HepG2 (cell line): Measurements from ENCODE around the gene UCKL1. TPM values are rescaled to one million over a fixed set of nuclear protein-coding genes. Genes with fewer than 3 reads are reported as not detected.

Experiments
- ADNP ChIP-seq: sonication (generic); formaldehyde crosslinking; IDR thresholded peaks from 2 replicates; pipeline ENCODE4 v1.4.0; 2020; ENCODE audit warnings: missing genetic modification reagents
- CCDC6 ChIP-seq: sonication (generic); formaldehyde crosslinking; IDR thresholded peaks from 2 replicates; pipeline ENCODE4 v1.8.1; 2022; ENCODE audit warnings: mild to moderate bottlenecking, missing genetic modification reagents, moderate library complexity
- CHCHD3 ChIP-seq: sonication (generic); formaldehyde crosslinking; IDR thresholded peaks from 2 replicates; pipeline ENCODE4 v1.8.0; 2022; ENCODE audit warnings: mild to moderate bottlenecking, missing genetic modification reagents, moderate library complexity
- DR1 ChIP-seq: sonication (generic); formaldehyde crosslinking; IDR thresholded peaks from 2 replicates; pipeline ENCODE4 v1.8.0; 2021; ENCODE audit warnings: mild to moderate bottlenecking, missing genetic modification reagents, inconsistent platforms
- HCFC1 ChIP-seq: fragments of 150-350 bp; IDR thresholded peaks from 2 replicates; pipeline ENCODE4 v1.6.1; 2014; ENCODE audit warnings: low read depth, low read length
- KLF11 ChIP-seq: IDR thresholded peaks from 2 replicates; pipeline ENCODE4 v1.6.1; 2016; ENCODE audit warnings: missing compliant biosample characterization
- MBD4 ChIP-seq: IDR thresholded peaks from 2 replicates; pipeline ENCODE4 v1.6.1; 2012; ENCODE audit warnings: low read length, inconsistent platforms, borderline replicate concordance
- MED8 ChIP-seq: sonication (generic); formaldehyde crosslinking; IDR thresholded peaks from 2 replicates; pipeline ENCODE4 v1.8.1; 2023; ENCODE audit warnings: mild to moderate bottlenecking, missing genetic modification reagents; ENCODE audit not compliant: insufficient replicate concordance
- MIER3 ChIP-seq: IDR thresholded peaks from 2 replicates; pipeline ENCODE4 v1.6.1; 2016; ENCODE audit warnings: missing compliant biosample characterization, borderline replicate concordance
- NFYC ChIP-seq: IDR thresholded peaks from 2 replicates; pipeline ENCODE4 v1.6.1; 2016; ENCODE audit warnings: missing genetic modification reagents, missing compliant biosample characterization
- PITX1 ChIP-seq: sonication (generic); formaldehyde crosslinking; IDR thresholded peaks from 2 replicates; pipeline ENCODE4 v1.5.1; 2020; ENCODE audit warnings: mild to moderate bottlenecking, missing genetic modification reagents
- POGZ ChIP-seq: sonication (generic); formaldehyde crosslinking; IDR thresholded peaks from 2 replicates; pipeline ENCODE4 v1.4.0; 2020; ENCODE audit warnings: mild to moderate bottlenecking, missing genetic modification reagents
- SP5 ChIP-seq: IDR thresholded peaks from 2 replicates; pipeline ENCODE4 v1.6.1; 2016; ENCODE audit warnings: low read depth, borderline replicate concordance
- TAF1 ChIP-seq: sonication (generic); formaldehyde crosslinking; IDR thresholded peaks from 2 replicates; pipeline ENCODE4 v1.4.0; 2020; ENCODE audit warnings: missing genetic modification reagents
- TP53 ChIP-seq: sonication (generic); formaldehyde crosslinking; conservative IDR thresholded peaks from 2 replicates; pipeline ENCODE4 v1.4.0; 2020; ENCODE audit warnings: missing genetic modification reagents
- ZFP41 ChIP-seq: sonication (generic); formaldehyde crosslinking; IDR thresholded peaks from 2 replicates; pipeline ENCODE4 v1.4.0; 2020; ENCODE audit warnings: mild to moderate bottlenecking, missing genetic modification reagents, borderline replicate concordance
- ZKSCAN8 ChIP-seq: IDR thresholded peaks from 2 replicates; pipeline ENCODE4 v1.6.1; 2016; ENCODE audit warnings: borderline replicate concordance, missing genetic modification reagents, missing compliant biosample characterization
- ZNF235 ChIP-seq: sonication (generic); formaldehyde crosslinking; IDR thresholded peaks from 2 replicates; pipeline ENCODE4 v1.8.1; 2023; ENCODE audit warnings: mild to moderate bottlenecking, missing genetic modification reagents, borderline replicate concordance
- ZNF468 ChIP-seq: sonication (generic); formaldehyde crosslinking; IDR thresholded peaks from 2 replicates; pipeline ENCODE4 v1.8.0; 2022; ENCODE audit warnings: mild to moderate bottlenecking, moderate library complexity, missing genetic modification reagents
- ZNF672 ChIP-seq: sonication (generic); formaldehyde crosslinking; IDR thresholded peaks from 2 replicates; pipeline ENCODE4 v1.8.1; 2022; ENCODE audit warnings: missing genetic modification reagents
- ZNF850 ChIP-seq: sonication (generic); formaldehyde crosslinking; conservative IDR thresholded peaks from 2 replicates; pipeline ENCODE4 v1.9.0; 2021; ENCODE audit warnings: mild to moderate bottlenecking, missing genetic modification reagents
- polyA plus RNA-seq, 8 experiments: library from polyadenylated mRNA; depleted of rRNA in 3 of 8; stranded (reverse) in 7 of 8; unstranded in 1 of 8; fragments of >200 nt; fragmentation: Illumina TruSeq in 4 of 8; extraction: Trizol in 4 of 8; gene quantifications; 2 replicates each; pipeline versions ENCODE4 v1.2.1 to v1.2.3, GENCODE V29; 2011 to 2016; ENCODE audit warnings: low read depth in 4 of 8, missing spikeins in 1 of 8, mixed read lengths in 1 of 8; ENCODE audit not compliant: insufficient read depth in 1 of 8
- total RNA-seq, 5 experiments: library from RNA; depleted of rRNA; stranded (reverse); fragments of >200 nt; fragmentation: Illumina TruSeq; extraction: Trizol; gene quantifications; 2 replicates each; pipeline ENCODE4 v1.2.3, GENCODE V29; 2016; ENCODE audit warnings: low read depth in 1 of 5
- TF ChIP-seq, protein P1 (sequence below): sonication (generic); formaldehyde crosslinking; IDR thresholded peaks from 2 replicates; pipeline ENCODE4 v1.5.0; 2020; ENCODE audit warnings: mild to moderate bottlenecking, missing genetic modification reagents, borderline replicate concordance
- TF ChIP-seq, protein P2 (sequence below): sonication (generic); formaldehyde crosslinking; IDR thresholded peaks from 2 replicates; pipeline ENCODE4 v1.8.1; 2023; ENCODE audit warnings: missing genetic modification reagents, inconsistent platforms, borderline replicate concordance

UCKL1 gene
- total and polyA plus RNA-seq, 2 of the 13 experiments (the other 11 are each of a cell fraction or from before 2014, with no cell fraction given): 50.2 to 126 TPM

DNA sequence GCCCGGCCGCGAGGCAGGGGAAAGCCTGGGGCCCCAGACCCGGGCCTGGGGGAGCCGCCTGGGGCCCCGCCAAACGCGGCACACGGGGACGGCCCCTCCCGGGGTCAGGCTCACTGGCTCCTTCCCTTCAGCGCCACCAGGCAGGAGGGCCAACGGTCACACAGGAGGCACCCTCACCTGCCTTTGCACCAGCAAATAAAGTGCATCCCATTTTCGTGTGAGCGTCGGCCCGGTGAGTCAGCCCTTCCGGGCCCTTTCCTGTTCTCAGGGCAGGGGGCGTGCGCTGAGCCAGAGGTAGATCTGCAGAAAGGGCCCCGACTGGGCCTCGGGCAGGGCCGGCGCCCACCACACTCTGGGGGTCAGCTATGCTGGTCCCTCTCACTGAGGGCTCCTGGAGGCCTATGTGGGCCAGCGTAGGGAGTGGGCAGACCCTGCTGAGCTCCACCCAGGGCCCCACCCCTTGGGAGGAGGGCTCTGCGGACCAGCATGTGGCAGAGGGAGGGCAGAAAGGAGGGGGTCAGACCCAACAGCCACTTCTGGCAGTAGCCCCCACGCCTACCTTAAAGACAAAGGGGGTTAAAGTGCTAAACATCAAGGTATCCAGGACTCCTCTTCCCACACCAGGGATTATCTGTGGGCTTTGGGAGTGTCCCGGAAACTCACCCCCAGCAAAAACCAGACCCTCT lies 931 bp upstream of the UCKL1 start (continued):
- TF ChIP-seq SP5 (CRISPR knock-in tag) (peak; percentile 60; the same call in 1 of the 2 replicates), MBD4 (no peak), HCFC1 (peak; percentile 7; the same call in 1 of the 2 replicates), TAF1 (CRISPR knock-in tag) (peak; percentile 89), KLF11 (peak; percentile 93; the same call in 1 of the 2 replicates), ZNF672 (CRISPR knock-in tag) (no peak), POGZ (no peak), ZNF468 (CRISPR knock-in tag) (no peak), NFYC (CRISPR knock-in tag) (0 out of 2 replicates have a peak, but pooled peaks have one; percentile 8), CHCHD3 (CRISPR knock-in tag) (0 out of 2 replicates have a peak, but pooled peaks have one; percentile 53), ADNP (CRISPR knock-in tag) (no peak), PITX1 (CRISPR knock-in tag) (peak; percentile 54), ZNF235 (CRISPR knock-in tag) (no peak; the same call in 1 of the 2 replicates), ZFP41 (CRISPR knock-in tag) (no peak), DR1 (CRISPR knock-in tag) (peak; percentile 74; the same call in 1 of the 2 replicates), ZKSCAN8 (CRISPR knock-in tag) (peak; percentile 63; the same call in 1 of the 2 replicates), MIER3 (CRISPR knock-in tag) (peak; percentile 66; the same call in 1 of the 2 replicates), TP53 (CRISPR knock-in tag) (no peak), ZNF850 (CRISPR knock-in tag) (no peak), MED8 (CRISPR knock-in tag) (no peak), CCDC6 (CRISPR knock-in tag) (no peak)
- TF ChIP-seq, protein P1, sequence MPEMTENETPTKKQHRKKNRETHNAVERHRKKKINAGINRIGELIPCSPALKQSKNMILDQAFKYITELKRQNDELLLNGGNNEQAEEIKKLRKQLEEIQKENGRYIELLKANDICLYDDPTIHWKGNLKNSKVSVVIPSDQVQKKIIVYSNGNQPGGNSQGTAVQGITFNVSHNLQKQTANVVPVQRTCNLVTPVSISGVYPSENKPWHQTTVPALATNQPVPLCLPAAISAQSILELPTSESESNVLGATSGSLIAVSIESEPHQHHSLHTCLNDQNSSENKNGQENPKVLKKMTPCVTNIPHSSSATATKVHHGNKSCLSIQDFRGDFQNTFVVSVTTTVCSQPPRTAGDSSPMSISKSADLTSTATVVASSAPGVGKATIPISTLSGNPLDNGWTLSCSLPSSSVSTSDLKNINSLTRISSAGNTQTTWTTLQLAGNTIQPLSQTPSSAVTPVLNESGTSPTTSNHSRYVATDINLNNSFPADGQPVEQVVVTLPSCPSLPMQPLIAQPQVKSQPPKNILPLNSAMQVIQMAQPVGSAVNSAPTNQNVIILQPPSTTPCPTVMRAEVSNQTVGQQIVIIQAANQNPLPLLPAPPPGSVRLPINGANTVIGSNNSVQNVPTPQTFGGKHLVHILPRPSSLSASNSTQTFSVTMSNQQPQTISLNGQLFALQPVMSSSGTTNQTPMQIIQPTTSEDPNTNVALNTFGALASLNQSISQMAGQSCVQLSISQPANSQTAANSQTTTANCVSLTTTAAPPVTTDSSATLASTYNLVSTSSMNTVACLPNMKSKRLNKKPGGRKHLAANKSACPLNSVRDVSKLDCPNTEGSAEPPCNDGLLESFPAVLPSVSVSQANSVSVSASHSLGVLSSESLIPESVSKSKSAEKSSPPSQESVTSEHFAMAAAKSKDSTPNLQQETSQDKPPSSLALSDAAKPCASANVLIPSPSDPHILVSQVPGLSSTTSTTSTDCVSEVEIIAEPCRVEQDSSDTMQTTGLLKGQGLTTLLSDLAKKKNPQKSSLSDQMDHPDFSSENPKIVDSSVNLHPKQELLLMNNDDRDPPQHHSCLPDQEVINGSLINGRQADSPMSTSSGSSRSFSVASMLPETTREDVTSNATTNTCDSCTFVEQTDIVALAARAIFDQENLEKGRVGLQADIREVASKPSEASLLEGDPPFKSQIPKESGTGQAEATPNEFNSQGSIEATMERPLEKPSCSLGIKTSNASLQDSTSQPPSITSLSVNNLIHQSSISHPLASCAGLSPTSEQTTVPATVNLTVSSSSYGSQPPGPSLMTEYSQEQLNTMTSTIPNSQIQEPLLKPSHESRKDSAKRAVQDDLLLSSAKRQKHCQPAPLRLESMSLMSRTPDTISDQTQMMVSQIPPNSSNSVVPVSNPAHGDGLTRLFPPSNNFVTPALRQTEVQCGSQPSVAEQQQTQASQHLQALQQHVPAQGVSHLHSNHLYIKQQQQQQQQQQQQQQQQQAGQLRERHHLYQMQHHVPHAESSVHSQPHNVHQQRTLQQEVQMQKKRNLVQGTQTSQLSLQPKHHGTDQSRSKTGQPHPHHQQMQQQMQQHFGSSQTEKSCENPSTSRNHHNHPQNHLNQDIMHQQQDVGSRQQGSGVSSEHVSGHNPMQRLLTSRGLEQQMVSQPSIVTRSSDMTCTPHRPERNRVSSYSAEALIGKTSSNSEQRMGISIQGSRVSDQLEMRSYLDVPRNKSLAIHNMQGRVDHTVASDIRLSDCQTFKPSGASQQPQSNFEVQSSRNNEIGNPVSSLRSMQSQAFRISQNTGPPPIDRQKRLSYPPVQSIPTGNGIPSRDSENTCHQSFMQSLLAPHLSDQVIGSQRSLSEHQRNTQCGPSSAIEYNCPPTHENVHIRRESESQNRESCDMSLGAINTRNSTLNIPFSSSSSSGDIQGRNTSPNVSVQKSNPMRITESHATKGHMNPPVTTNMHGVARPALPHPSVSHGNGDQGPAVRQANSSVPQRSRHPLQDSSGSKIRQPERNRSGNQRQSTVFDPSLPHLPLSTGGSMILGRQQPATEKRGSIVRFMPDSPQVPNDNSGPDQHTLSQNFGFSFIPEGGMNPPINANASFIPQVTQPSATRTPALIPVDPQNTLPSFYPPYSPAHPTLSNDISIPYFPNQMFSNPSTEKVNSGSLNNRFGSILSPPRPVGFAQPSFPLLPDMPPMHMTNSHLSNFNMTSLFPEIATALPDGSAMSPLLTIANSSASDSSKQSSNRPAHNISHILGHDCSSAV (CRISPR knock-in tag): no peak
- TF ChIP-seq, protein P2, sequence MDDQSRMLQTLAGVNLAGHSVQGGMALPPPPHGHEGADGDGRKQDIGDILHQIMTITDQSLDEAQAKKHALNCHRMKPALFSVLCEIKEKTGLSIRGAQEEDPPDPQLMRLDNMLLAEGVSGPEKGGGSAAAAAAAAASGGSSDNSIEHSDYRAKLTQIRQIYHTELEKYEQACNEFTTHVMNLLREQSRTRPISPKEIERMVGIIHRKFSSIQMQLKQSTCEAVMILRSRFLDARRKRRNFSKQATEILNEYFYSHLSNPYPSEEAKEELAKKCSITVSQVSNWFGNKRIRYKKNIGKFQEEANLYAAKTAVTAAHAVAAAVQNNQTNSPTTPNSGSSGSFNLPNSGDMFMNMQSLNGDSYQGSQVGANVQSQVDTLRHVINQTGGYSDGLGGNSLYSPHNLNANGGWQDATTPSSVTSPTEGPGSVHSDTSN (CRISPR knock-in tag): no peak
